Neural cell (in vitro differentiated cells): Measurements from ENCODE around the gene NECTIN1. TPM values are rescaled to one million over a fixed set of nuclear protein-coding genes. Genes with fewer than 3 reads are reported as not detected.

Experiments
- H2AFZ ChIP-seq: fragments of 200-600, 300-800 bp; sonication (generic), shearing (Covaris generic); 2 replicates; pipeline ENCODE4 v1.6.0; 2014; ENCODE audit warnings: low read depth, mild to moderate bottlenecking, antibody characterized with exemption, low read length, moderate library complexity
- H3F3A ChIP-seq: fragments of 200-600 bp; shearing (Covaris generic); 2 replicates; pipeline ENCODE4 v1.6.1; 2016; ENCODE audit warnings: mild to moderate bottlenecking, moderate library complexity, mixed read lengths, antibody characterized with exemption, low read length; ENCODE audit not compliant: insufficient read depth, poor library complexity, severe bottlenecking
- H3K27ac ChIP-seq: fragments of 200-600, 300-800 bp; sonication (generic), shearing (Covaris generic); 2 replicates; pipeline ENCODE4 v1.5.1; 2014; ENCODE audit warnings: mild to moderate bottlenecking, low read length, moderate library complexity
- H3K27me3 ChIP-seq: fragments of 300-800, 200-600 bp; sonication (generic), shearing (Covaris generic); 2 replicates; pipeline ENCODE4 v1.6.0; 2014; ENCODE audit warnings: mild to moderate bottlenecking, low read depth, low read length, moderate library complexity; ENCODE audit not compliant: insufficient read depth
- H3K36me3 ChIP-seq: fragments of 300-800, 200-600 bp; sonication (generic), shearing (Covaris generic); 2 replicates; pipeline ENCODE4 v1.5.1; 2014; ENCODE audit warnings: mild to moderate bottlenecking, antibody characterized with exemption, low read length, moderate library complexity; ENCODE audit not compliant: insufficient read depth
- H3K4me2 ChIP-seq: fragments of 300-800, 200-600 bp; sonication (generic), shearing (Covaris generic); 2 replicates; pipeline ENCODE4 v1.6.0; 2014; ENCODE audit warnings: mild to moderate bottlenecking, low read length
- H3K4me3 ChIP-seq: fragments of 300-800, 200-600 bp; sonication (generic), shearing (Covaris generic); 2 replicates; pipeline ENCODE4 v1.5.1; 2014; ENCODE audit warnings: mild to moderate bottlenecking, low read length, moderate library complexity
- H3K79me2 ChIP-seq: fragments of 200-600 bp; shearing (Covaris generic); replicated peaks from 2 replicates; pipeline ENCODE4 v1.6.0; 2014; ENCODE audit warnings: mild to moderate bottlenecking, low read length, moderate library complexity; ENCODE audit not compliant: insufficient read depth
- H3K9ac ChIP-seq: fragments of 300-800, 200-600 bp; sonication (generic), shearing (Covaris generic); 2 replicates; pipeline ENCODE4 v1.6.1; 2016; ENCODE audit warnings: mild to moderate bottlenecking, low read length, mixed read lengths
- H3K9me2 ChIP-seq: fragments of 200-600 bp; shearing (Covaris generic); 2 replicates; pipeline ENCODE4 v1.6.1; 2016; ENCODE audit warnings: mild to moderate bottlenecking, low read length, mixed read lengths; ENCODE audit not compliant: insufficient read depth
- H3K9me3 ChIP-seq: fragments of 200-600, 300-800 bp; sonication (generic), shearing (Covaris generic); 2 replicates; pipeline ENCODE4 v1.6.1; 2016; ENCODE audit warnings: mild to moderate bottlenecking, mixed run types, low read length, moderate library complexity, mixed read lengths
- H4K20me1 ChIP-seq: fragments of 200-600 bp; shearing (Covaris generic); 2 replicates; pipeline ENCODE4 v1.6.1; 2016; ENCODE audit warnings: mild to moderate bottlenecking, mixed run types; ENCODE audit not compliant: insufficient read depth
- CTCF ChIP-seq: fragments of 450-650 bp; IDR thresholded peaks from 2 replicates; pipeline ENCODE4 v1.5.1; 2014; ENCODE audit warnings: antibody characterized with exemption, mild to moderate bottlenecking, moderate library complexity; ENCODE audit not compliant: poor library complexity, severe bottlenecking
- EP300 ChIP-seq: fragments of 450-650 bp; conservative IDR thresholded peaks from 2 replicates; pipeline ENCODE4 v1.6.1; 2014; ENCODE audit warnings: antibody characterized with exemption, mild to moderate bottlenecking, moderate library complexity; ENCODE audit not compliant: poor library complexity, severe bottlenecking
- EZH2 ChIP-seq: fragments of 200-600, 300-800 bp; shearing (Covaris generic), sonication (generic); IDR thresholded peaks from 2 replicates; pipeline ENCODE4 v1.6.1; 2014; ENCODE audit warnings: antibody characterized with exemption, low read length, borderline replicate concordance, mild to moderate bottlenecking; ENCODE audit not compliant: insufficient read depth, poor library complexity, severe bottlenecking
- MXI1 ChIP-seq: fragments of 450-650 bp; conservative IDR thresholded peaks from 2 replicates; pipeline ENCODE4 v1.6.1; 2014; ENCODE audit warnings: antibody characterized with exemption, mild to moderate bottlenecking; ENCODE audit not compliant: poor library complexity, severe bottlenecking
- POLR2AphosphoS5 ChIP-seq: IDR thresholded peaks from 2 replicates; pipeline ENCODE4 v1.6.1; 2012
- RAD21 ChIP-seq: fragments of 450-650 bp; conservative IDR thresholded peaks from 2 replicates; pipeline ENCODE4 v1.6.1; 2014; ENCODE audit warnings: antibody characterized with exemption, mild to moderate bottlenecking, moderate library complexity
- REST ChIP-seq: IDR thresholded peaks from 2 replicates; pipeline ENCODE4 v1.6.1; 2012; ENCODE audit warnings: borderline replicate concordance
- SMC3 ChIP-seq: fragments of 450-650 bp; conservative IDR thresholded peaks from 2 replicates; pipeline ENCODE4 v1.6.1; 2014; ENCODE audit warnings: antibody characterized with exemption, mild to moderate bottlenecking, moderate library complexity; ENCODE audit not compliant: poor library complexity
- TAF1 ChIP-seq: IDR thresholded peaks from 2 replicates; pipeline ENCODE4 v1.6.1; 2012; ENCODE audit warnings: low read depth
- polyA plus RNA-seq: library from polyadenylated mRNA; depleted of rRNA; stranded (reverse); fragments of >200 nt; gene quantifications from 2 replicates; pipeline ENCODE4 v1.2.3, GENCODE V29; 2014

Gene NECTIN1
- polyA plus RNA-seq, 1 donor from 2014 or later: 5.6 TPM

DNA sequence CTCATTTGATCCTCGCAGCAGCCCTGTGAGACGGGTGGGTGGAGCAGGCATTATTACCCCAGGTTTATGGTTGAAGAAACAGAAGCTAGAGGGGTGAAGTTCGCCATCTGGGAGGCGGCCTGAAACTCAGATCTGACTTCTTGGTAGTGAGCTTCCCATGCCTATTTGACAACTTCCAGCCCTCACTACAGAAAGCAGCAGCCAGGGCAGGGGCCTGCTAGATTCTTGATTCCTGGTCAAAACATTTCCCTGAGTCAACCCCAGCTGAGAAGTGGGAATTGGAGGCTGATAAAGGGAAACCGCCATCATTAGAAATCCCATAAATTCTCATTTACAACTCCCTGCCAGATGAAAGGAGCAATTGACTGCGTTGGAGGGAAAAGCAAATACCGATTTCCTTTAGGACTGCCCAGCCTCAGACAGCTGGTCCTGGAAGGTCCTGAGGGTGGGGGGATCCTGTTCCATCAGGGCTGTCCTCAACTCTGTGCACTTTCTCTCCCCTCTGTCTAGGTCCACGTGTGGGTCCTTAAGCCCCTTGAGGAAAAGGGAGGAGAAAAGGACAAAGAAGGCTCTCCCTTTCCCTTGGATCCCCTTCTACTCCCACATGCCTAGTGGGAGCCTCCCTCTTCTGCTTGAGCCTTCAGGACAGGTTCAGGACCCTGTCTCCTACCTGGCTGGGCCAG lies 10.2 kb upstream of the NECTIN1 start:
- Histone ChIP-seq H3K4me3 (no peak overlapping the region), H3K79me2 (no peaks in the 10 kb centered on the region), H4K20me1 (no peaks in the 10 kb centered on the region), H3K27me3 (no peaks in the 10 kb centered on the region), H3K4me2 (no peak overlapping the region), H3K9ac (no peak overlapping the region), H3F3A (no peaks in the 10 kb centered on the region), H3K9me2 (no peaks in the 10 kb centered on the region), H3K27ac (no peak overlapping the region), H2AFZ (no peak overlapping the region), H3K36me3 (no peaks in the 10 kb centered on the region), H3K9me3 (no peaks in the 10 kb centered on the region)
- TF ChIP-seq EZH2 (no peak), TAF1 (no peak), SMC3 (no peak), POLR2AphosphoS5 (no peak), EP300 (no peak)

DNA sequence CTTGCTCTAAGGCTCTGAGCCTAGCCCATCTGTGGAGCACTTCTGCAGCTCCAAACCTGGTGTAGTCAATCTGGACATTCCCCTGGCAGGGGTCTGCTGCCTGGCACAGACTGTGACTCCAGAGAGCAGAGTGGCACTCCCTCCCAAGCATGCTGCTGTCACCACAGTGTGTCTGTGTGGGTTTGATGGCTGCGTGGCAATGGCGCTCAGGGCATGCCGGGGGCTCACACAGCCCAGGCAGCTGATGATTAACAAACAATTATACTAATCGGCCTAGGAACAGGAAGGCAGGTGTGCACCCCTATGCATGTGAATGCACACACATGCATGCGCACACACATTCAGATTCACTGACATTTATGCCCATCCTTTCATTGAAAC lies 9.0 kb upstream of the NECTIN1 start:
- no peaks in the 10 kb centered on the region for H3K9me3 ChIP-seq
- H3K4me2 ChIP-seq: no peak overlapping the region
- no peaks in the 10 kb centered on the region for H3F3A ChIP-seq
- H3K9me2 ChIP-seq: no peaks in the 10 kb centered on the region
- H3K27ac ChIP-seq: no peak overlapping the region
- H3K36me3 ChIP-seq: no peaks in the 10 kb centered on the region
- TF ChIP-seq EP300 (no peak), CTCF (no peak), RAD21 (no peak), EZH2 (no peak), SMC3 (no peak), POLR2AphosphoS5 (no peak), TAF1 (no peak), REST (no peak), MXI1 (no peak)
- H3K79me2 ChIP-seq: no peaks in the 10 kb centered on the region
- no peaks in the 10 kb centered on the region for H4K20me1 ChIP-seq
- H3K9ac ChIP-seq: no peak overlapping the region
- H3K4me3 ChIP-seq: no peak overlapping the region
- no peaks in the 10 kb centered on the region for H3K27me3 ChIP-seq
- H2AFZ ChIP-seq: no peak overlapping the region
